GM21825 (cell line): ENCODE measurements around the gene INS.

Experiments used
- ATAC-seq: cut with Tn5 transposase; IDR thresholded peaks from one replicate; pipeline ENCODE4 v1.9.1; 2021; ENCODE audit warnings: mild to moderate bottlenecking, moderate library complexity; ENCODE audit not compliant: unreplicated experiment

The INS gene

DNA sequence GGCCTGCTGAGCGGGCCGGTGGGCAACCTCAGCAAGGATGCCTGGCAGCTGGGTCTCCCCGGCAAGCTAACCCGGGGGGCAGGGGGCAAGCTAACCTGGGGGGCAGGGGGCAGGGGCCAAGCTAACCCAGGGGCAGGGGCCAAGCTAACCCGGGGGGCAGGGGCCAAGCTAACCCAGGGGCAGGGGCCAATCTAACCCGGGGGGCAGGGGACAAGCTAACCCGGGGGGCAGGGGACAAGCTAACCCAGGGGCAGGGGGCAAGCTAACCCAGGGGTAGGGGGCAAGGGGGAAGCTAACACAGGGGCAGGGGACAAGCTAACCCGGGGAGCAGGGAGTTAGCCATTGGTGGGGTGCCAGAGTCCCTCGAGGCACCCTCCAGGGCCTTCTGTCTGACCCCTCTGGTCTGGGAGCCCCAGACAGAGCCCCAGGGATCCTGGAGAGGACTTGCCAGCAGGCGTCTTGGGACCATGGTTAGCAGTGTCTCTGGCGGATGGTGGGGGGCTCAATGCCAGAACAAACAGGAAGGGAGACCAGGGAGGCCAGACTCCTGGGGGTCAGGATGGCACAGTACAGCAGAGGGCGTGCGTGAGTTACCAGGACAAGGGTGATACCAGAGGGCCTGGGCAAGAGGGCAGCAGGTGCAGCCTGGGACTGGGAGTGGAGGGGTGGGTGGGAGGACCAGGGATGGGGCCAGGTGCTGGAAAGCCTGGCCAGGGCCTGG lies 37.9 kb downstream of the INS start:
- ATAC-seq = no peak

DNA sequence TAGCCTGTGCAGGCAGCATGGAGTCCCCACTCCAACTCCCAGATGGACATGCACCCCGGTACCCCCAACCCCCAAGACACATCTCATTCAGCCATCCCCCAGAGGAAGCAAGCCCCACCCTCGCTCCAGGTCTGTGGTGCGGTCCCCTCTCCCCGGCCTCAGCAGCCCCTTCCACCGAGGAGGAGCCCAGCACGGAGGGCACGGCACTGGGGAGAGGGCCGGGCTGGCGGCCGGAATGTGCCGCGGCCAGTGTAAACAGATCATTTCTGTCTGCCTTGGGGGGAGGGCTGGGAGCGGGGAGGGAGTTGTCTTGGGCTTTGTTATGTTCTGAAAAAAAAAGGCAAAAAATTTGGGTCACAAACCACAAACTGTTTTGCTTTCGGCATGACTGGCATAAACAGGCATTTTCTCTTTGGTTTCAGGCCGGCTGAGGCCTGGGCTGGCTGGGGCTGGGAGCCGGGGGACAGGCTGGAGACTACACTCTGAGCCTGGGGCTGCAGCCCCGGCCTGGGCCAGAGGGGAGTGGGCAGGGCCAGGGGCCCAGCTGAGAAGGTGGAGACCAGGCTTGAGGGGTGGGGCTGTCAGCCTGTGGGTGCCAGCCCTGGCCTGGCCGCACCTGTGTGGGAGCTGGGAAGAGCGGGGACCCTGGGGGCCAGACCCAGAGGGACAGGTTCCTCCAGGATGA lies 38.6 kb downstream of the INS start:
- ATAC-seq = no peak

DNA sequence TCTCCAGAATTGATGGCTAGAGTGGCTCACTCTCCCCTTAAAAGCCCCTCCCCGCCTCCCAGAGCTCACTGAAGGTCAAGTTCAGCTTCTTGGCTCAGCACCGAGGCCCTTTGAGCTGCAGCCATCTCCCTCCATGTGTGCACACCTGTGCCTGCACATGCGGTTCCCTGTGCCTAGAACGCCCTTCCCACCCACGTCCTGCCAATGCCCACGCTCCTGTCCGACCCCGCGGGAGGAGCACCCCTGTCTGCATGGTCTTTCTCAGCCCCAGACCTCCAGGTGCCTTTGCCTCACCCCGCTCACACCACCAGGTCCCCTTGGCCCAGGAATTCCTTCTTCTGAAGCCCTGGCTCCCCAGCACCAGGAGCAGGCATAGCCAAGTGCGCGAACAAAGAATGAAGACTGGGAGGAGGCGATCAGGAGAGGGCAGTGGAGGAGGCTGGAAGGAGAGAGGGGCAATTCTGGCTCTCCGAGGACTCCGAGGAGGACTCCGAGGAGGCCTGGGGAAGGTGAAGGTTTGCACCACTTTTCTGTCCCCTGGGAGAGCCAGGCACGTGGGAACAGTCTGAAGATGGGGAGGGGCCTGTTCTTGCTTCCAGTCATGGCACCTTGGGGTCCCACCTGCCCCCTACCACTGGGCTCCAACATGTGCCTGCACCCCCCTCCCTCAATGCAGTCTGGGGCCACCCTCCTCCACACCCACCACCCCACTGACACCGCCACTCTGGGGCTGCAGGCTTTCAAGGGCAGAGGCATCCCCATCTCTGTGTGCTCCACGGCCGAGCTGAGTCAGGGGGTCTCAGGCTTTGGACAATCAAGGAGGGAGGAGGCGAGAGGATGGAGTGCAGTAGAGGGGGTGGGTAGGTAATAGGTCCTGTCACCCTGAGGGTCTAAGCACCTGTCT lies 39.5 kb downstream of the INS start:
- no peak for ATAC-seq

DNA sequence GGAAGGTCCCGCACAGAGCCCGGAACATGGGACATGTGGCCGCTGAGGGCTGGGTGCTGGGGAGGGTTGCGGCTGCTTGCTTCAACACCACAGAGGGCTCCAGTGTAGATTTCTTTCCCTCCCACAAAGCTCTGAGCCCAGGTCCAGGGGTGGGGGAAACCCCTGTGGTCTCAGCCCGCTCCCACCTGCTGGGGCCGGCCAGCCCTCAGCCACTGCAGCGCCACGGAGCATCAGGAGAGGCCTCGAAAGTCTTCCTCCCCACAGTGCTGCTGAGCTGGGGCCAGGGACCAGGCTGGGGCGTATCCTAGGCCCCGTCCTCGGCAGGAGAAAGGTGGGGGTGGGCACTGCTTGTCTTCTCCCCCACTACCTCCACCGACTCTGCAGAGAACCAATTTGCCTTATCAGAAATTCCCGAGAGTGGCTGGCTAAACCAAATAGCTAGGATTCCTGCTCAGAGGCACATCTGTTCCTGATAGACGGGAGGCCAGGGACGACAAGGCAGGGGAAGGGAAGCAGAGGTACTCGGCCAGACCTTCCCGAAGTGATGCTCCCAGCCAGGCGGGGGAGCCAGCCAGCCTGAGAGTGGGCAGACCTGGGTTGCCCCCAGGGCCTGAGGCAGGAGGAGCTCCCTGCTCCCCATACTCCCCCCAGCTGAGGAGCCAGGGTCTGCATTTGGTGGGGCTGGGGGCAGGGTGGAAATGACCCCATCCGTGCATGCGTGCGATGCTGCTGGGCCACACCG lies 40.5 kb downstream of the INS start:
- ATAC-seq = no peak

DNA sequence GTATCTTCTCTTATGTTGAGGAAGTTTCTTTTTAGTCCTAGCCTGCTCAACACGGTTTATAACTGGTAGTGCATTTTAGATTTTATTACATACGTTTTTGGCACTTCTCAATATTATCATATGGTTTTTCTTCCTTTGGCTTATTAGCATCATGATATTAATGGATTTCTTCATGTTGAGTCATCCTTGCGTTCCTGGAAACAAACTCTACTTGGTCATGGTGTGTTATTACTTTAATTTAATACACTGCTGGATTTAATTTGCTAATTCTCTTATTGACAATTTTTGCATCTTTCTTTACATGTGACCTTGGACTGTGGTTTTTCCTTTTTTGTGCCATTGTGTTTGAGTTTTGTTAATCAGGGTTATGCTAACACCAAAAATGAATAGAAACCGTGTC lies 42.3 kb downstream of the INS start:
- ATAC-seq = no peak

DNA sequence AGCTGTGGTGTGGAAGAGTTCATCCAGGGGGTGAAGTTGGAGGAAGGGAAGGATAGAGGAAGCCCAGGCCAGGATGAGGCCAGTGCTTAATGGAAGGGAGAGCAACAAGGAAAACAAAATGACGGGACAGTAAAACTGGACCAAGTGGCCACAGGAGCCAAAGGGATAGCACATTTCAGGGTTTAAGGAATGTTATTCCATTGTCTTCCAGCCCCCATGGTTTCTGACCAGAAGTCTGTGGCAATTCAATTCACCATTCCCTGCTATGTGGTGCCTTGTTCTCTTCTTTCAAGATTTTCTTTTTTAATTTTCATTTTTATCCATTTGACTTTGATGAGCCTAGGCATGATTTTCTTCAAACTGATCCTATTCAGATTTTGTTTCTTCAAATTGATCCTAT lies 44.3 kb downstream of the INS start:
- ATAC-seq = no peak

DNA sequence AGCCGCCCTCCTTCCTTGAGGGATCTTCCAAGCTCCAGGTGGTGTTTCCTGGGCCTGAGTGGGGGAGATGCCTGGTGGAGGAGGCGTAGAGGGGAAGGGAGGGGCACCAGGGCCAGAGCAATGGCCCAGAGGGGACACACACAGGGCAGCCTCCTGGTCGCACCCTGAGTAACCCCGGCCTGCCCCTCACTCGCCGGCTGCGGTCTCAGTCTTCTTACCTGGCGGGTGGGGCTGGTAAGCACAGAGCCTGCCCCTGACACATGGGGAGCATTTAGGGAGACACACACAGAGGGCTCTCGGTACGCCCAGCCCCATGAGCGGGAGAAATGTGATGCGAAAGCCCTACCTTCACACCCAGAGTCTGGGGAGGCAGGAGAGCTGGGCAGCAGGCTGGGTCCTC lies 45.7 kb downstream of the INS start:
- ATAC-seq = no peak

DNA sequence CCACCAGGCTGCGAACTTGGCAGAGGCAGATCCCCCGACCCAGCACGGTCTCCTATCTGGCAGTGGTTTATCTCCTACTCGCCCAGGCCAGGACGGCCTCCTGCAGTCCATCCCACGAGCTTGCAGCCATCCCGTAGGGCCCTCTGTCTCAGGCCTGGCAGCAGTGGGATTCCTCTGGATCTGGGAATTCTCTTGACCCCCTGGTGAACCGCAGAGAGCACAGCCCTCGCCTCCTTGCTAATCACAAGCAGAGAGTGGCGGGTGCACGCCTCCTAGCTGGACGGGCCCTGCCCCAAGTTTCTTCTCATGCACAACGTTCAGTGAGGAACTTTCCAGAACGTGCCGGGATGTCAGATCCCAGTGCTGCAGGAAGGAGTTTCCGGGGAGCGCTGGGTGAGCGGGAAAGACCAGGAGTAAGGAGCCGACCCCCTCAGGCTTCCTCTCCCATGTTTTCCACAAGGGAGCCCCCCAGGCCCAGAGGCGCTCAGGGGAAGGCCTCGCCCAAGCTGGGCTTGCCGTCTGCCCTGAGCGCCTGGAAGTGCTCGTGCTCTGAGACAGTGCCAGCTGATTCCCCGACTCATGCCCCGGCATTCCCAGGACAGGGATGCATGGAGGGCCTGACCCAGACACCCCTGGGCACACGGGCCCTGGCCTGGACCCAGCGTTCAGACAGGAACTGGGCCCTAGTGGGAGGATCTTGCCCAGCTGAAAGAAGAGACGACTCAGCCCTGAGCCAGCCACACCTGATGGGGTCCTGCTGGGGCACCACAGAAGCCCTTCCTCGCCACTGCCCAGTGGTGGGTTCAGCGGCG lies 46.4 kb downstream of the INS start:
- ATAC-seq = no peak

DNA sequence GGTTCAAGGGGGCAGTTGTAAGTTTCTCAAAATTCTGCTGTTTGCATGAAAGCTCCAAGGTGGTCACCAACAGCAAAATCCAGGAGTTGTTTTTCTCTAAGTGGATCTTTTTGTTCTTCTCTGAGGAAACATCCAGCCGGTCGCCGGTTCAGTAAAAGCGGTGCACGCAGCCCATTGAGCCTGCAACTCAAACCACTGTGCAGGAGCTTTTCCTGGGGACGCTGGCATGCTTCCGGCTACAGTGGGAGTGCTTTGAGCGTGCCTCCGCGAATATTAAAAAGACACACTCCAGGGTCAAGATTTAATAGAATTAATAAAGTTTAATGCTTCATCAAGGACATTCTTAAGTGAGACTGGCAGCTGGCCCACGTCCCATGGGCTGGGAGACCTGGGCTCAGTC lies 47.2 kb downstream of the INS start:
- ATAC-seq = no peak

DNA sequence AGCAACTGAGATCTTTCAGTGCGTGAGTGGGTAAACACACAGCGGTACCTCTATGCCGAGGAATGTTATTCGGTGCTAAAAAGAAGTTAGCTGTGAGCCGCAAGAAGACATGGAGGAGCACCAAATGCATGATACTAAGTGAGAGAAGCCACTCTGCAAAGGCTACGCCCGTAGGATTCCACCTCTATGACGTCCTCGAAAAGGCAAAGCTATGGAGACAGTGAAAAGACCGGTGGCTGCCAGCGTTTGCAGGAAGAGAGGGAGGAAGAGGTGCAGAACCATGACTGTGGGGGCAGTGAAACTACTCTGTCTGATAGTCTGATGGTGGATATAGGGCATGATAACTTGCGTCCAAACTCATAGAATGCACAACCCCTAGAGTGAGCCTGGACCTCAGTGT lies 50.5 kb downstream of the INS start:
- ATAC-seq = no peak
